GM18873 (cell line): ENCODE data around the gene IGIP.
A peak's percentile ranks its signal among the peaks of the same experiment; 100 is the strongest.

Experiments
- ATAC-seq: cut with Tn5 transposase; IDR thresholded peaks from one replicate; pipeline ENCODE4 v1.9.1; 2021; ENCODE audit warnings: mild to moderate bottlenecking, moderate library complexity, moderate number of reproducible peaks; ENCODE audit not compliant: unreplicated experiment, low FRiP score

The IGIP gene

DNA sequence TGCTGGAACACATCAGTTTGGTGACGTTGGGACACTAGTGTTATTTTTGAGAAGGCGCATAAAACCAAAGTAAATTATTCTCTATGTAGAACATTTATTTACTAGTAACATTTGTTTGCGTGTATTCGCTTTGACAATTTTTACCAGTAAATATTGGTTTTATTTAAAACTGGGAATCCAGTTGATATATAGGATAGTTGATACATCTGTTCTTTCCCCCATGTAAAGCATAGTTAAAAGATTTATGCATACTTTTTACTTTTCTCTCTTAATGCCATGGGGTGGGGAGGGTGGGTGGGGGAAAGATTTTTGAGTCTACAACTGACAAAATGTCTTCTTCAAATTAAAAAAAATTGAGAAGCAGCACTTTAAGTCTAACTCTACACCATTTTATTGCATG lies at the start of gene IGIP:
IGIP (plus strand) TSS at position 301 of the 400 bp plus-strand sequence. CDS start 2,540 bp downstream, outside the sequence.
- no peak for ATAC-seq

- ATAC-seq = no peak
Observed at GRCh38 chr5:140076142-140076541, 49.6 kb upstream of the IGIP start.

- ATAC-seq = no peak
Observed at GRCh38 chr5:140076788-140077187, 48.9 kb upstream of the IGIP start.

- no peak for ATAC-seq
Observed at GRCh38 chr5:140083120-140083519, 42.6 kb upstream of the IGIP start.

DNA sequence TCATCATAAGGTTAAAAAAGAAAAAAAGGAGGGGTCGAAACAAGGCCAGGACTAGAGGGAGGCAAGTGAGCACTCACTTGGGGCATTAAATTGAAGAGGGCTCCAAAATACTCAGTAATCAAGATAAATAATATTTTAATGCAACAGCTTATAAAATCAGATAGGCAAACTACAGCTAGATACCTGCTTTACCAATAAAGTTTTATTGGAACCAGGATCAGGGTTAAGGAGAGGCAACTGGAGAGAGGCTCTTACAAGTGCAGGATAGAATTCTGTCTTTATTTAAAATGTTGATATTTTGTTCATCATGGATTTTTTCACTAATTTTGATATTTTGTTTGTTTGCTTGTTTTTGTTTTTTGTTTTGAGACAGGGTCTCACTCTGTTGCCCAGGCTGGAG lies 42.1 kb upstream of the IGIP start:
- no peak for ATAC-seq

DNA sequence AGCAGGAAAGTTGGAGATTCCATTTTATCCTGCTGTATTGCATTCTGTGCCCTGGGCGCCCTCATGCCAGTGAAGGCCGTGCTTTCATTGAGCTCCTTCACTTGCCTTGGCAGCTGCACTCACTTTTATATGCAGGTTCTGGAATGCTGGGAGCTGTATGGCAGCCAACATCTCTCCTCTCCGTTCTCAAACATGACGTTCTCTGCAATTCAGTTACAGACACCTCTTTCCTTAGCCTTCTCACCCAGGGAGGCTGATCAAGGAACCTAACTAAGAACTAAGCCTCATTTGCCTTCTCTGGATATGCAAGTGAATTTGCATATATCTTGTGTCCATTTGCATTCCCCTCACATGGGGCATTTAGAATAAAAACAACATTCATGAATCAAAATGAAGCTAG lies 41.2 kb upstream of the IGIP start:
- ATAC-seq = no peak

GRCh38 chr5:140090251-140090650 lies 35.5 kb upstream of the IGIP start:
- no peak for ATAC-seq

GRCh38 chr5:140093179-140093578 lies 32.6 kb upstream of the IGIP start:
- no peak for ATAC-seq

- ATAC-seq = no peak
Observed at GRCh38 chr5:140093866-140094265, 31.9 kb upstream of the IGIP start.

- ATAC-seq = no peak
Observed at GRCh38 chr5:140094889-140095288, 30.8 kb upstream of the IGIP start.

DNA sequence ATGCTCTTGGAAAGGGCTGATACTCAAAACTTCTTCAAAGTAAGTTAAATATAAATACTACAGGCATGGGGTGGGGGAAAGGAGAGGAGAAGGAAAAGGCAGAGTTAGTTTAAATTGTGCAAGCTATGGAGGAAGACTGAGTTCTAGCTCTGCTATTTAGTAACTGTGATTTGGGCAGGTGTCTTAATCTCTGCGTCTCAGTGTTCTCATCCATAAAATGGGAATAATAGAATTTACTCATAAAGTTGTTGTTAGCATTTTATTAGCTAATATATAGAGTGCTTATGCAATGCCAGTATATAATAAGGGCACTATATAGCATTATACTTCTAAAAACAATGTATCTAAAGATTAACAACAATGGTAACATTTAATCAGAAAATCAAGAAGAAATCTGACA lies 24.6 kb upstream of the IGIP start:
- no peak for ATAC-seq

DNA sequence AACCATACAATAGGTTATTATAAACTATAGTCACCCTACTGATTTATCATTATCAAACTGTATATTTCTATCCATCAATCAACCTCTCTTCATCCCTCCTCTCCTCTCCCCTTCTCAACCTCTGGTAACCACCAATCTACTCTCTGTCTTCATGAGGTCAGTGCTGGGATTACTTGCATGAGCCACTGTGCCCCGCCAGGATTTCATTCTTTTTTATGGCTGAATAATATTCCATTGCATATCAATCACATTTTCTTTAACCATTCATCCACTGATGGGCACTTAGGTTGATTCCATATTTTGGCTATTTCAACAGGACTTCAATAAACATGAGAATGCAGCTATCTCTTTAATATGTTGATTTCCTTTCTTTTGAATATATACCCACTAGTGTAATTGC lies 22.6 kb upstream of the IGIP start:
- ATAC-seq = no peak

- ATAC-seq = no peak
Observed at GRCh38 chr5:140104100-140104499, 21.6 kb upstream of the IGIP start.

- no peak for ATAC-seq
Observed at GRCh38 chr5:140106101-140106500, 19.6 kb upstream of the IGIP start.

- ATAC-seq = no peak
Observed at GRCh38 chr5:140106805-140107311, 18.9 kb upstream of the IGIP start.

GRCh38 chr5:140107312-140108092 lies 18.2 kb upstream of the IGIP start:
- ATAC-seq = peak; percentile 75

DNA sequence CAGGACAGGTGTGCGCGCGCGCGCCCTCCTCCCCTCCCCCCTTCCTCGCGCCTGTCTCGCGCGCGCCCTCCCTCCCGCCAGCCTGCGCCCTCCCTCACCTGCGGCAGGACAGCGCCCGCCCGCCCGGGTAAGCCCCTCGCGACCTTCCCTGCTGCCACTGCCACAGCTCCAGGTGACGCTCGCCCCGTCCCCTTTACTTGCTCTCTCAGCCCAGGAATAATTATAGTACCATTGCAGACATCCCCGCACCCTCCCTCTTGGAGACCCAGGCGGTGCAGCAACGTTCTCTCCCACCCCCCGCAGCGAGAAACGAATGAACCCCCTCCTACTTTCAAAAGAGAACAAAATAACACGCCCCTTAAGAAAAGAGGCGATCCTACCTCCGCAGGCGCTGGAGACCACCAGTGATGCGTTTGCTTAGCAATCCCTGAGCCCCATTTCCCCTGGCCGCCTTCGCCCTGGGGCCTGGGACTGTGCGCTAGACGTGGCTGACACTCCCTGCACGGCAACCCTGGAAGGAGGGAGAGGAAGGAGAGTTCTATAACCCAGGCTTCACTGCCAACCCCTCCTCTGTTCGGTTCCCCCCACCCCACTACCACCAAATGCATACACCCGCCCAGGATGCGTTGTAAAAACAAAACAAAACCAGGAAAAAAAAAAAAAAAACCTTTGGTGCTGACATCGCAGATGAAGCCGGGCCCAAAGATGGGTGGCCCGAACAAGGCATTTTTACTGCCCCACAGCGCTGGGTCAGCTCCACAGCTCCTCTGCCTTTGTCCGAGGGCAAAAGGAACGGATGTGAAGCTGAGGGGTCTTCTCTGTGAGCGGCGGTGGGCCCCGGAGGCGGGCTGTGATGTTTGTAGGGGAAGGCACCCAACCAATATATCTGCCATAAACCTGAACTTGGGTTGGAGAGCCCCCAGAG lies 17.4 kb upstream of the IGIP start:
- no peak for ATAC-seq

- no peak for ATAC-seq
Observed at GRCh38 chr5:140109018-140109758, 16.5 kb upstream of the IGIP start.

DNA sequence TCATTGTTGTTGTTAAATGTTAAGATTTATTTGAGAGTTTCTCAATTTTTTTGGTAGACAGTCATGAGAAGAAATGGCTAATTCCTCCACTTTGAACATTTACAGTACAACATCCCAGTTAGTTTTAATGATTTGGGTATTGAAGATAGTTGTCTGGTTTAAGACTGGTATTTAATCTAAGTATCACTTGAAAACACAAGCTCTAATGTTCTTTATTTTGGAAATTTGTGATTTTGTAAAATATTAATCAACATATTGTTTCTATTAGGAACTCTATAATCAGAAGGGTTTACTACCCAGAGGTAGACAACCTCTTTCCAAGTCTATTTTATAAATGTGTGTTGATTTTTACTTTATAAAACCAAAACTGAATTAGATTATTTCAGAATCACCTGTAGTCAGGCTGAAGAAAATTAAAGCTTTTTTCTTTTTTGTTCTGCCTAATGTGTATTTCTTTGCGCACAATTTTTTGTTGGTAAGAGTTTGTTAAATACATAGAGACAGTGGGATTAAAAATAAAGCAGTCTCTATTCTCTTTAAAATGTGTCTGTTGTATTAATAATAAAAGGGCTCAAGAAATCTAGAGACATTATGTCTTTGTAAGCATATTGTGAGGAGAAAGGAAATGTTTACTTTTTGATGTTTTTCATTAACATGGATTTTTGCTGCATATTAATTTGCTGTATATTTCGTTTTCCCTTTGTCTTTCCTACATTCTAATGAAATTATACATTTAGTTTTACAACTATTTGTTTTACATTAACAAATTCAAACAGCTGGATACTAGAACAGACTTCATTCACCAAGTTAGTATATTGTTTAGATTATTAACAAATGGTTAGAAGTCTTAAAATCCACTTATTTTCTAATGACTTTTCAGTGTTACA lies 15.7 kb upstream of the IGIP start:
- no peak for ATAC-seq

DNA sequence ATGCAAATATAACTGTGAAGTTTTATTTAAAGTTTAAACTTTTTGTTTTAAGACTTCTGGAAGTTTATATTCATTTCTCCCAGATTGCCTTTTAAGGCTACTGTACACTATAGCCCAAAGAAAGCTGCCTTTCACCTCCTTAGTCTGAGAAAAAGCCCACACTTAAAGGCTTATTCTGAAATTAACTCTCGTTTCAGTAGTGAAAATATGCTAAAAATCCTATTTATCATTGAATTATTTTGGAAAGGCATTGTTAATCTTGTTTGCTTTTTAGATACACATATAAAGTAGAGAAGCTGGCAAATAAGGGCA lies 15.1 kb upstream of the IGIP start:
- no peak for ATAC-seq
